ENCODE measurements around the gene RAD51. TPM values are rescaled to one million over a fixed set of nuclear protein-coding genes. Genes with fewer than 3 reads are reported as not detected.
"Not testable (repeated sequence)": the region's sequence is repeated elsewhere in the genome, so short reads cannot be mapped to it uniquely, and the experiment has no call there.

RAD51 gene
- total RNA-seq, 1 experiment from 2014 or later: 22.5 TPM

- ChIA-PET POLR2A (ENCODE audit: unreplicated experiment) (no interaction called here), CTCF (interaction anchor here (0.7 kb wide), 1 partner anchor 29 kb away, joined by 11 read pairs; no protein-coding TSS in a partner anchor)
- Histone ChIP-seq H2AFZ (no peak overlapping the region), H3K27ac (no peak overlapping the region), H3K36me3 (ENCODE audit: low read depth) (no peaks in the 10 kb centered on the region), H3K9me2 (ENCODE audit: insufficient read depth) (no peaks in the 10 kb centered on the region), H3F3A (ENCODE audit: insufficient read depth, low read depth) (no peaks in the 10 kb centered on the region), H3K79me2 (ENCODE audit: low read depth) (no peaks in the 10 kb centered on the region), H3K27me3 (ENCODE audit: insufficient read depth, low read depth) (no peaks in the 10 kb centered on the region), H4K20me1 (ENCODE audit: insufficient read depth) (no peaks in the 10 kb centered on the region), H3K9me3 (ENCODE audit: insufficient read depth, low read depth) (no peaks in the 10 kb centered on the region), H3K4me3 (no peak overlapping the region), H3K4me2 (no peak overlapping the region), H3K4me1 (replicated peaks; ENCODE audit: insufficient read depth) (no peaks in the 10 kb centered on the region)
- DNase-seq: no peak
- intact Hi-C loops (cut with micrococcal nuclease; ENCODE audit: unreplicated experiment): no loop called here
- no peak for TF ChIP-seq EZH2 (IDR thresholded peaks at IDR 0.05; ENCODE audit: low read depth)
- TF ChIP-seq CTCF (conservative IDR thresholded peaks at IDR 0.05): no peak
- no TSS peak for BruUV-seq (replicated peaks)
Measured at GRCh38 chr15:40660686-40661085, 34.3 kb upstream of the RAD51 start.

GRCh38 chr15:40664909-40665308, 30.1 kb upstream of the RAD51 start:
- Histone ChIP-seq H3K4me3 (no peak overlapping the region), H2AFZ (no peak overlapping the region), H3F3A (ENCODE audit: insufficient read depth, low read depth) (no peaks in the 10 kb centered on the region), H3K9me3 (ENCODE audit: insufficient read depth, low read depth) (no peaks in the 10 kb centered on the region), H3K4me2 (no peak overlapping the region), H3K27me3 (ENCODE audit: insufficient read depth, low read depth) (no peaks in the 10 kb centered on the region), H3K36me3 (ENCODE audit: low read depth) (no peaks in the 10 kb centered on the region), H3K9me2 (ENCODE audit: insufficient read depth) (no peaks in the 10 kb centered on the region), H3K4me1 (replicated peaks; ENCODE audit: insufficient read depth) (no peaks in the 10 kb centered on the region), H3K27ac (no peak overlapping the region), H4K20me1 (ENCODE audit: insufficient read depth) (no peaks in the 10 kb centered on the region), H3K79me2 (ENCODE audit: low read depth) (no peaks in the 10 kb centered on the region)
- DNase-seq: no peak
- intact Hi-C loops (cut with micrococcal nuclease; ENCODE audit: unreplicated experiment): no loop called here
- CTCF ChIA-PET: no interaction called here
- no TSS peak for BruUV-seq (replicated peaks)
- POLR2A ChIA-PET (ENCODE audit: unreplicated experiment): interaction anchor here (0.7 kb wide), 1 partner anchor 100 kb away, joined by 3 read pairs; the partner anchor contains the start of gene CCDC32
- TF ChIP-seq EZH2 (IDR thresholded peaks at IDR 0.05; ENCODE audit: low read depth): no peak
- no peak for TF ChIP-seq CTCF (conservative IDR thresholded peaks at IDR 0.05)

GRCh38 chr15:40676290-40676689, 18.7 kb upstream of the RAD51 start:
- H3F3A ChIP-seq (ENCODE audit: insufficient read depth, low read depth); POLR2A ChIA-PET (ENCODE audit: unreplicated experiment); H3K4me3 ChIP-seq; BruUV-seq (replicated peaks); H2AFZ ChIP-seq; H3K4me2 ChIP-seq; H3K9me3 ChIP-seq (ENCODE audit: insufficient read depth, low read depth); H3K9me2 ChIP-seq (ENCODE audit: insufficient read depth); H3K79me2 ChIP-seq (ENCODE audit: low read depth); H4K20me1 ChIP-seq (ENCODE audit: insufficient read depth); intact Hi-C loops (cut with micrococcal nuclease; ENCODE audit: unreplicated experiment); H3K36me3 ChIP-seq (ENCODE audit: low read depth); DNase-seq; CTCF ChIA-PET; H3K4me1 ChIP-seq (replicated peaks; ENCODE audit: insufficient read depth); H3K27me3 ChIP-seq (ENCODE audit: insufficient read depth, low read depth); H3K27ac ChIP-seq: not testable (repeated sequence)

- H3K4me3 ChIP-seq; POLR2A ChIA-PET (ENCODE audit: unreplicated experiment); H3K27me3 ChIP-seq (ENCODE audit: insufficient read depth, low read depth); H3K9me3 ChIP-seq (ENCODE audit: insufficient read depth, low read depth); intact Hi-C loops (cut with micrococcal nuclease; ENCODE audit: unreplicated experiment); H3K4me2 ChIP-seq; H3K9me2 ChIP-seq (ENCODE audit: insufficient read depth); DNase-seq; H4K20me1 ChIP-seq (ENCODE audit: insufficient read depth); BruUV-seq (replicated peaks); H3K36me3 ChIP-seq (ENCODE audit: low read depth); H2AFZ ChIP-seq; H3K4me1 ChIP-seq (replicated peaks; ENCODE audit: insufficient read depth); H3F3A ChIP-seq (ENCODE audit: insufficient read depth, low read depth); H3K27ac ChIP-seq; H3K79me2 ChIP-seq (ENCODE audit: low read depth): not testable (repeated sequence)
- CTCF ChIA-PET: interaction anchor here (0.7 kb wide), 1 partner anchor 70 kb away, joined by 16 read pairs; no protein-coding TSS in a partner anchor
Measured at GRCh38 chr15:40676906-40677305, 18.1 kb upstream of the RAD51 start.

Measured in PC-9 (cell line).